Middle frontal gyrus (tissue), 1 donor: ENCODE data around the gene ARHGAP10.
"Not testable (repeated sequence)": the region's sequence is repeated elsewhere in the genome, so short reads cannot be mapped to it uniquely, and the experiment has no call there.

Experiments
- DNase-seq: peaks from one replicate; pipeline ENCODE4 v3.0.0-alpha.2; 2015; ENCODE audit warnings: low spot score; ENCODE audit errors: extremely low spot score

ARHGAP10 gene

GRCh38 chr4:147846318-147847155 lies 114.6 kb downstream of the ARHGAP10 start:
- no peak for DNase-seq

GRCh38 chr4:147847751-147848590 lies 116.1 kb downstream of the ARHGAP10 start:
- DNase-seq: no peak

DNA sequence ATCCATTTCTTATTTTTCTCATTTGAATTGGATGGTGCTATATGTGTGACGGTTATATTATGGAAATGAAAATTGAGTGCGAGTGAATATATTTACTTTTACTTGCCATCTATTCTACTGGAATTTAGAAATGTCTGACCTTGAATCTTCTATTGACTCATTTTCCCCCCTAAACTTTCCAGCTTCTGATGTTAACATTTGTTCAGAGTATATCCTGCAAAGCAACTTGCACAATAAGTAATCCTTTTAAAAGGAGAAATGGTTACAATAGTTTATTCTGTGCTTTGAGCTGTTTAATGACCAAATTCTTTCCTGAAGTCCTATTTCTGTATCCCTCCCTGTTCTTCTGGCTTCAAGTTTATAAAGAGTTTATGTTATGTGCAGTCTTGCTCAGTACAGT lies 116.7 kb downstream of the ARHGAP10 start:
- DNase-seq: no peak

DNA sequence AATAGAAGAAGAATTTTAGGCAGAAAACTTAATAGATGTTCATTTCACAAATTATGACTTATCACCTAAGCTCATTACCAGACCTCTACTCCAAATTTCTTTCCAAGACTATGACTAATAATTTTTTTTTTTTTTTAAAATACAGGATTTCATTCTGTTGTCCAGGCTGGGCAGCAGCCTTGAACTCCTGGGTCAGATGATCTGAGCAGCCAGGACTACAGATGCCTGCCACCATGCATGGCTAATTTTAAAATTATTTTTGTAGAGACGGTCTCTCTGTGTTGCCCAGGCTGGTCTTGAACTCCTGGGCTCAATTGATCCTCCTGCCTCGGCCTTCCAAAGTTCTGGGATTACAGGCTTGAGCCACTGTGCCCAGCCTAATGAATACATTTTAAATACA lies 119.2 kb downstream of the ARHGAP10 start:
- DNase-seq: no peak

GRCh38 chr4:147853706-147854105 lies 121.8 kb downstream of the ARHGAP10 start:
- DNase-seq: no peak

- no peak for DNase-seq
Measured at GRCh38 chr4:147854154-147854553, 122.3 kb downstream of the ARHGAP10 start.

DNA sequence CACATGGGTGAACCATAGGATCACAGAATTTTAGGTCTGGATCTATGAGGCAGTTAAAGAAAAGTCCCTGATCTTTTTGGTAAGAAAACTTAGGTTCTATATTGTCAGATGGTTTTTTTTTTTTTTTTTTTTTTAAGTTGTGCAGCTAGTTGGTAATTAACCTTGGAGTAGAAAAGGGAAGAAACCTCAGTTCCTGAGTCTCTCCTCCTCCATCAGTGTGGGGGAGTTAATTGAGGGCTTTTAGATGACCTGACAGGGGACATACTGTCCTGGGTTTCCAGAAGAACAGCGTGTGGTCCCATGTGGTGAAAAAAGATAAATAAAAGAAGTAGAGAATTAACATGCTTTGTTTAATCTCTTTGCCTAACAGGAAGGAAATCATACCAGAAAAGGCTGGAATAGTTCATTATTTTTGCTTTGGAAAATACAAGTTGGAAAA lies 123.7 kb downstream of the ARHGAP10 start:
- no peak for DNase-seq

GRCh38 chr4:147860960-147861359 lies 129.1 kb downstream of the ARHGAP10 start:
- no peak for DNase-seq

- DNase-seq: no peak
Measured at GRCh38 chr4:147862043-147862692, 130.3 kb downstream of the ARHGAP10 start.

- DNase-seq: no peak
Measured at GRCh38 chr4:147863111-147863747, 131.3 kb downstream of the ARHGAP10 start.

- no peak for DNase-seq
Measured at GRCh38 chr4:147863808-147864472, 132.1 kb downstream of the ARHGAP10 start.

GRCh38 chr4:147864607-147865006 lies 132.7 kb downstream of the ARHGAP10 start:
- DNase-seq: no peak

DNA sequence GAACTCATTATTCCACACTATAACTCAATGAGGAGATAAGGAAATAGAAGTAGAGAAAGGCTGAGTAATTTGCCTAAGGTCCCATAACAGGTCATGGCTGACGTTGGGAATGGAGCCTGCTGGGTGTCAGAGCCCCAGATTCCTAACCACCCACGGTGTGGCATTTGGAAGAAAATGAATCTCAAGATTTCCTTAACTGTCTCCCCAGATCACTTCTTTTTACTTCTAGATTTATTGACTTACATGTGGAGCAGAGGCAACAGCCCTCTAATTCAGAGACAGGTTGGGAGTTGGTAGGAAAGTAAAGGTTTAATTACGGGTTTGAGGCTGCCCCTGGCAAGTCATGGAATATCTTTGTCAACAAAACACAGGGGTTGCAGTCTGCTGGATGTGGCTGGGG lies 134.0 kb downstream of the ARHGAP10 start:
- DNase-seq: no peak

- peak; percentile 85 for DNase-seq
Measured at GRCh38 chr4:147866532-147867271, 134.8 kb downstream of the ARHGAP10 start.

DNA sequence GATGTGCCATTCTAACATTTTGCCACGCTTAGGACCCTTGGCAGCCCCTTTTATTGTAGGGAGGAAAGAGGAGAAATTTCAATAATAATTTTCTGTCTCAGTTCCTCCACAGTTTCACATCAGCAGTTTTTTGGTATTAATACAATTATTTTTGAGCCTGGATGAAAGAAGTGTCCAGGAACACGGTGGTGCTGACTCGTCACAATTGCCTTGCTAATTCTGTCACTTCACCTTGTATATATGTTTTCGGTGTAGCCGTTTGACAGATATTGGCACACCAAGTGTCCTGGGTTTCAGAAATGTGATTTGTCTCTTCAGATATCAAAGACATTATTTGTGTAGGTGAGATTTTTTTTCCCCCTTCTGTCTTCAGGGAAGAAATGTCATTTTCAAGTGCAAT lies 142.2 kb downstream of the ARHGAP10 start:
- DNase-seq: no peak

DNA sequence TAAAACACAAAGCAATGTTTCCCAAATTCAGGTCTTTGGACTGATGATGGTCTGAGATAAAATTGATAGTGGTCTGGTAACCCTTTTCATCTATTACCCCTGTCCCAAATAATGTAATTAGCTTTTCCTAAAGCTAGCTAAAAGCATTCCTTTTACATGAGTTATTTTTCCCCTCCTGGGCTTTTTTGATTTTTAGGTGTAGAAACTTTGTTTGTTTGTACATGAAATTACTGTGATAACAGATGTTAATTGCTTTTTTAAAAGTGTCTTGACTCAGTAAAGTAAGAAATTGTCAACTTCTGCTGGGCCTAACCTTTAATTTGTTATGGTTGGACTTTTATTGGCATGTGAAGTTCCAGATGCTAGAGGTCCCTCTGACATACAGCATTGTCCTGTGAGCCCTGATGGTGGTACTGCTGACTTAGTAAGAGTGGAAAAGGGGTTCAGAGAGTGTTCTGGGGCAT lies 145.5 kb downstream of the ARHGAP10 start:
- no peak for DNase-seq

- no peak for DNase-seq
Measured at GRCh38 chr4:147879676-147880075, 147.8 kb downstream of the ARHGAP10 start.

DNA sequence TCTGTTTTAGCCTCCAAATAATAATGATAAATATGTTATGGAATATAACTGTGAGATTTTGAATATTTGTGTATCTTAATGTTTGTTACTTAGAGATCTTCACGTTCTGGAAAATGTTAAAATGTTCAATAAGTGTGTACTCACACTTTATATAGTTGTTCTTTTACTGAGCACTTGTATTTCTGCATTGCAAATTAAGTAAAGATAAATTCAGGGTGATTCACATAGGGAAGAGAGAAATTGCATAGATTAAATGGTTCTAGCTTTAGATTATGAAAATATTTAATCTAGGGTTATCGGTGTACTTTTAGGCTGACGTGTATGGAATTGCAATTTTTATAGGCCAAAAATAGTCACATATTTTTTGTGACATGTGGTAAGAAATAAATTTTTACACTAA lies 148.6 kb downstream of the ARHGAP10 start:
- no peak for DNase-seq

DNA sequence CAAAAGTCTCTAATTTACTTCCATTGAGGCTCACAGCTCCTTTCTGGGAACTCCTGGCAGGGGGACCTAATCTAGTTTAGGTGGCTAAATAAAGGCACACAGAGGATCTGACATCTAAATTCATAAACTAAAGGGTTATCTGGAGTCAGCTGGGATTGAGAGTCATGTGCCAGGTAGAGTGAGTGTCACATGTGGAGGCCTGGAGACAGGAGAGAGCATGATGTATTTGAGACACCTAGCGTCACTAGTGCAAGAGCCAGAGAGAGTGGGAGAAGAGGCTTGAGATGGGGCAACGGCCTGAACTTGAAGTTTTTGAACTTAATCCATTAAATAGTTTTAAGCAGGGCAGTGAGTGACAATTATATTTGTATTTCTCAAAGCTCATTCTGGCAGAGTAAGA lies 152.6 kb downstream of the ARHGAP10 start:
- no peak for DNase-seq

- not testable (repeated sequence) for DNase-seq
Measured at GRCh38 chr4:147885216-147885615, 153.3 kb downstream of the ARHGAP10 start.
